Right atrium auricular region (tissue), 2 donors: Measurements from ENCODE around the gene ATP8B4. TPM values are rescaled to one million over a fixed set of nuclear protein-coding genes. Genes with fewer than 3 reads are reported as not detected.

ENCODE experiments used
- DNase-seq: peaks from one replicate; pipeline ENCODE4 v3.0.0-alpha.2; 2019; ENCODE audit warnings: low spot score
- H3K27ac ChIP-seq, 2 donors: fragments of 200-600 bp; sonication (generic); 1 replicate in 1 of 2; 2 replicates in 1 of 2; pipeline ENCODE4 v1.5.1; 2016 to 2019
- H3K27me3 ChIP-seq, 2 donors: fragments of 200-600 bp; sonication (generic); one replicate each; pipeline versions ENCODE4 v1.5.1 to v1.6.0; 2017 to 2019
- H3K36me3 ChIP-seq: fragments of 200-600 bp; sonication (generic); one replicate; pipeline ENCODE4 v1.5.1; 2016
- H3K4me1 ChIP-seq, 2 donors: fragments of 200-600 bp; sonication (generic); one replicate each; pipeline versions ENCODE4 v1.5.1 to v1.6.0; 2017 to 2019
- H3K4me3 ChIP-seq, 2 donors: fragments of 200-600 bp; sonication (generic); 1 replicate in 1 of 2; 2 replicates in 1 of 2; pipeline ENCODE4 v1.5.1; 2017 to 2019; ENCODE audit warnings: mild to moderate bottlenecking in 1 of 2, moderate library complexity in 1 of 2
- H3K9me3 ChIP-seq, 2 donors: fragments of 200-600 bp; sonication (generic); one replicate each; pipeline ENCODE4 v1.5.1; 2019
- total RNA-seq, 2 donors: library from RNA; depleted of rRNA; stranded (reverse); fragments of >200 nt; gene quantifications; one replicate each; pipeline ENCODE4 v1.1.0, GENCODE V29; 2016
- TF ChIP-seq, protein P1 (sequence below), 2 donors: fragments of 200-600 bp; sonication (generic); IDR thresholded peaks; one replicate each; pipeline ENCODE4 v1.5.1; 2019; ENCODE audit warnings: antibody characterized with exemption in 2 of 2

ATP8B4 gene
- total RNA-seq, 2 donors from 2014 or later = 2.0 to 2.5 TPM

DNA sequence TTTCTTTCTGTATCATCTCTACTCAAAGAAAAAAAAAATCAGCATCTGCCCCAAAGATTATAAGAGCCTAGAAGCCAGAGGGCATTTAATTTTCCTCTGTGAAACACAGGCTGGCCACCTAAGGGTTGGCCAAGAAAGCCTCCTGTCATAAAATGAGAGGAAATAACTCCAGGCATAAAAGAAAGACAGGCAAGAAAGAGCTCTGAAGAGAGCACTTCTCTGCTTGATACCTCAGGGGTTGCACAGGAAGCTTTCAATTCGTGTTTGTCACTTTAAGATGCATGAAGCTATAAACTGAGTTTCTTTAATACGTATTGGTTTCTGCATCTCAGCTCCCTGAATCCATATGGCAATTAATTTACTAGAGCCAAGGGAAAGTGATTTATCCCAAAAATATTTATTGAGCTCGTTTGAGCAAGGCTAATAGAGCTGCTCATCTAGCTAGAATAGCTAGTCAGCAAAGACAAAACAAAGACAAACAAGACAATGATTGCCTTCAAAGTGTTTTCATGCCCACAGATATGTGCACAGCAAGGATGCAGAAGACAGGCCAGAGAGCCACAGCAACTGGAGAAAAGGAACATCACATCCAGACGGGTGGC, 35.5 kb downstream of the ATP8B4 start:
- Histone ChIP-seq H3K9me3 (no peaks in the 10 kb centered on the region), H3K27me3 (no peaks in the 10 kb centered on the region), H3K4me3 (no peak overlapping the region), H3K27ac (no peak overlapping the region), H3K4me1 (no peaks in the 10 kb centered on the region), H3K36me3 (no peaks in the 10 kb centered on the region)
- no peak for DNase-seq
- TF ChIP-seq, protein P1, sequence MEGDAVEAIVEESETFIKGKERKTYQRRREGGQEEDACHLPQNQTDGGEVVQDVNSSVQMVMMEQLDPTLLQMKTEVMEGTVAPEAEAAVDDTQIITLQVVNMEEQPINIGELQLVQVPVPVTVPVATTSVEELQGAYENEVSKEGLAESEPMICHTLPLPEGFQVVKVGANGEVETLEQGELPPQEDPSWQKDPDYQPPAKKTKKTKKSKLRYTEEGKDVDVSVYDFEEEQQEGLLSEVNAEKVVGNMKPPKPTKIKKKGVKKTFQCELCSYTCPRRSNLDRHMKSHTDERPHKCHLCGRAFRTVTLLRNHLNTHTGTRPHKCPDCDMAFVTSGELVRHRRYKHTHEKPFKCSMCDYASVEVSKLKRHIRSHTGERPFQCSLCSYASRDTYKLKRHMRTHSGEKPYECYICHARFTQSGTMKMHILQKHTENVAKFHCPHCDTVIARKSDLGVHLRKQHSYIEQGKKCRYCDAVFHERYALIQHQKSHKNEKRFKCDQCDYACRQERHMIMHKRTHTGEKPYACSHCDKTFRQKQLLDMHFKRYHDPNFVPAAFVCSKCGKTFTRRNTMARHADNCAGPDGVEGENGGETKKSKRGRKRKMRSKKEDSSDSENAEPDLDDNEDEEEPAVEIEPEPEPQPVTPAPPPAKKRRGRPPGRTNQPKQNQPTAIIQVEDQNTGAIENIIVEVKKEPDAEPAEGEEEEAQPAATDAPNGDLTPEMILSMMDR (IDR thresholded peaks at IDR 0.05) = no peak

DNA sequence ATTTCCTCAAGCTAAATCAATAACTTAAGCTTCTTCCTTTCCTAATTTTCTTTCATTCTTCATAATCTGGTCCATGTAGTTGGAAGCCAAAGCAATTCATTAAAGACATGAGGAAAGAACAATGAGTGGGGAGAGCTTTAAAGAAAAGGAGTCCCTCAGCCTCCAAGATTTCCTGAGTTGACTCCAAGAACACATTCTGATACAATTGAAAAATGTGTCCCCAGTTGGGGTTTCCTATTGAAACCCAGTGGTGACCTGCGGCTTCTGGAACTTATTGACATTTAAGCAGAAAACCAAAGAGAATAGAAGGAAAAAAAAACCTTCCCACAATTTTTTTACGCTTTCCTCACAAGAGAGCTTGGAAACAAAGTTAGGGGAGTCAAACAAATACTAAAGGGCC, 37.0 kb downstream of the ATP8B4 start:
- no peak for DNase-seq
- H3K36me3 ChIP-seq = no peaks in the 10 kb centered on the region
- no peaks in the 10 kb centered on the region for H3K4me1 ChIP-seq
- H3K27ac ChIP-seq = no peak overlapping the region
- H3K27me3 ChIP-seq = no peaks in the 10 kb centered on the region
- TF ChIP-seq, protein P1 (IDR thresholded peaks at IDR 0.05) = no peak
- no peak overlapping the region for H3K4me3 ChIP-seq
- no peaks in the 10 kb centered on the region for H3K9me3 ChIP-seq

DNA sequence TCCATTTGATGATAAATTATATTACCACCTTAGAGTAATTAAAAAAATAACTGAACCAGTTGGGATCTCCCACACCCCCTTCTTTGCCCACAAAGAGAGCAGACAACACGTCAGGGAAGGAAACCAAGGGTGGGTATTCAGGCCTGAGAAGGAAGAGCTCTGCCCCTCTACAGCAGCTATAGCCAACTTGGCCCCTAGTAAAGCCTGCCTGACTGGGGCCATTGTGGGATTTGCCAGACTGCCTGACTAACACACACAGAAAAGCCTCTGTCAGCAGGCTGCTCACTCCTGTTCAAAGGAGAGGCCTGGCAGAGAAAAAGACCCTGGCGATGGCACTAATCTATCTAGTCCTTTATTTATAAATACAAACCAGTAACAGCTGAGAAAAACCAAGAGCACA, 41.4 kb downstream of the ATP8B4 start:
- Histone ChIP-seq H3K9me3 (no peaks in the 10 kb centered on the region), H3K4me1 (no peaks in the 10 kb centered on the region), H3K36me3 (no peaks in the 10 kb centered on the region), H3K27me3 (no peaks in the 10 kb centered on the region), H3K4me3 (no peak overlapping the region), H3K27ac (no peak overlapping the region)
- DNase-seq = no peak
- TF ChIP-seq, protein P1 (IDR thresholded peaks at IDR 0.05) = no peak

DNA sequence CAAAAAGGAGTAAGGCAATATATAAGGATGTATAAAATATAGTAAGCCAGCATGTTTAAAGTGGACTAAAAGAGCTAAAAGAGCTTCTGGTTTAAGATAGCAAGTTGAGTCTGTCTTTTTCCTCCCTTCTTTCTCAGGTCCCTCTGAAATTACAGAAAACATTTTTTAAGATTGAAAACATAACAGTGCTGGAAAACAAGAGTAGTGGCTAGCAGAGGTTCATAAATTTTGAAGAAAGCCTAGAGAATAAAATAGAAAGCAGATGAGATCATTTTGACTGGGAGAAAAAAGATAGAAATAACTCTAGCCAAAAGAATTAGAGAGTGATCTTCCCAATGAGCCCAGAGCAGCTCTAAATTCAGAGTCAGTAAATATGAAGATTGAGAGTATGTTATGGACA, 41.9 kb downstream of the ATP8B4 start:
- TF ChIP-seq, protein P1 (IDR thresholded peaks at IDR 0.05) = no peak
- Histone ChIP-seq H3K4me3 (no peak overlapping the region), H3K27me3 (no peaks in the 10 kb centered on the region), H3K36me3 (no peaks in the 10 kb centered on the region), H3K27ac (no peak overlapping the region), H3K9me3 (no peaks in the 10 kb centered on the region), H3K4me1 (no peaks in the 10 kb centered on the region)
- no peak for DNase-seq

DNA sequence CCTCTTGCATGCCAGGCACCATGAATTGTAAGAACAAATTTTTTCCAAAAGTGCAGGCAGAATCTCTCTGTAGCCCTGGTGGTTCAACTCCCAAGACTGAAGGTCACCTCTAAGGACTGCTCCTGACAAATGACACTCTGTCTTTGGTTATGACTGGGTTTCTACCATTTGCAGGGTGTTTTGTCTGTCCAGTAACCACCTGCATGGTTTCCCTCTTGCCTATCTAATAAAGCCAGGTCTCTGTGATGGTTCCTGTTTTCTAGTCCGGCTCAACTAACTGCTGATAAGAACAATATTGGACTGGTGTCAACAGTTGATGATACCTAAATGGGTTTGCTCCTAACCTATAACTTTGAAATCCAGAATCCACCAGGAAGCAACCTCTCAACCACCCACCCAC, 43.7 kb downstream of the ATP8B4 start:
- Histone ChIP-seq H3K36me3 (no peaks in the 10 kb centered on the region), H3K27me3 (no peaks in the 10 kb centered on the region), H3K27ac (no peak overlapping the region), H3K4me1 (no peaks in the 10 kb centered on the region), H3K4me3 (no peak overlapping the region), H3K9me3 (no peaks in the 10 kb centered on the region)
- TF ChIP-seq, protein P1 (IDR thresholded peaks at IDR 0.05) = no peak
- DNase-seq = no peak
